Activated T-cell treated with anti-CD3 and anti-CD28 coated beads, Interleukin-2, amount 50 U/mL, for 24 hours (primary cell): Measurements from ENCODE around the gene SLX4IP.

Experiments used
- DNase-seq: peaks from one replicate; pipeline ENCODE4 v3.0.0-alpha.2; 2020
- H3K27ac Mint-ChIP-seq: 2 replicates; pipeline ENCODE4 v1.8.0; 2020; ENCODE audit warnings: mild to moderate bottlenecking, mixed read lengths
- H3K27me3 Mint-ChIP-seq: 2 replicates; pipeline ENCODE4 v1.8.0; 2020; ENCODE audit warnings: mixed read lengths
- H3K36me3 Mint-ChIP-seq: 2 replicates; pipeline ENCODE4 v1.8.0; 2020; ENCODE audit warnings: low read depth, mixed read lengths
- H3K4me1 Mint-ChIP-seq: 2 replicates; pipeline ENCODE4 v1.8.0; 2020; ENCODE audit warnings: low read depth, mixed read lengths
- H3K4me3 Mint-ChIP-seq: 2 replicates; pipeline ENCODE4 v1.8.0; 2020; ENCODE audit warnings: mild to moderate bottlenecking, moderate library complexity, mixed read lengths
- H3K9me3 Mint-ChIP-seq: 2 replicates; pipeline ENCODE4 v1.8.0; 2020; ENCODE audit warnings: mixed read lengths

The SLX4IP gene

GRCh38 chr20:10542442-10542841 is 107.3 kb downstream of the SLX4IP start:
- H3K4me3 Mint-ChIP-seq, result no peak overlapping the region
- no peak for DNase-seq
- no peaks in the 10 kb centered on the region for H3K9me3 Mint-ChIP-seq
- H3K27ac Mint-ChIP-seq, result no peak overlapping the region
- H3K27me3 Mint-ChIP-seq, result no peaks in the 10 kb centered on the region
- peaks cover 22% of the 10 kb centered on the region for H3K4me1 Mint-ChIP-seq
- H3K36me3 Mint-ChIP-seq, result no peaks in the 10 kb centered on the region

GRCh38 chr20:10543480-10543879 is 108.4 kb downstream of the SLX4IP start:
- Mint-ChIP-seq H3K4me1 (peaks cover 22% of the 10 kb centered on the region), H3K4me3 (no peak overlapping the region), H3K27me3 (no peaks in the 10 kb centered on the region), H3K9me3 (no peaks in the 10 kb centered on the region), H3K36me3 (no peaks in the 10 kb centered on the region), H3K27ac (no peak overlapping the region)
- no peak for DNase-seq

- Mint-ChIP-seq H3K4me3 (no peak overlapping the region), H3K27me3 (no peaks in the 10 kb centered on the region), H3K4me1 (peaks cover 32% of the 10 kb centered on the region)
Observed at GRCh38 chr20:10547276-10548114, 112.4 kb downstream of the SLX4IP start.

GRCh38 chr20:10549511-10549910 is 114.4 kb downstream of the SLX4IP start:
- H3K27me3 Mint-ChIP-seq, result no peaks in the 10 kb centered on the region
- no peaks in the 10 kb centered on the region for H3K9me3 Mint-ChIP-seq
- no peak overlapping the region for H3K27ac Mint-ChIP-seq
- no peak overlapping the region for H3K4me3 Mint-ChIP-seq
- H3K4me1 Mint-ChIP-seq, result peaks cover 40% of the 10 kb centered on the region
- no peak for DNase-seq
- no peaks in the 10 kb centered on the region for H3K36me3 Mint-ChIP-seq

More at GRCh38 chr20:10547276-10548114, 112.4 kb downstream of the SLX4IP start:
- H3K36me3 Mint-ChIP-seq, result no peaks in the 10 kb centered on the region
- H3K9me3 Mint-ChIP-seq, result no peaks in the 10 kb centered on the region
- DNase-seq, result no peak
- no peak overlapping the region for H3K27ac Mint-ChIP-seq

GRCh38 chr20:10550204-10551118 is 115.4 kb downstream of the SLX4IP start:
- no peak overlapping the region for H3K27ac Mint-ChIP-seq
- DNase-seq, result no peak
- H3K4me1 Mint-ChIP-seq, result peaks cover 38% of the 10 kb centered on the region
- H3K9me3 Mint-ChIP-seq, result no peaks in the 10 kb centered on the region
- H3K27me3 Mint-ChIP-seq, result no peaks in the 10 kb centered on the region
- H3K36me3 Mint-ChIP-seq, result no peaks in the 10 kb centered on the region
- no peak overlapping the region for H3K4me3 Mint-ChIP-seq

GRCh38 chr20:10551732-10552724 is 116.9 kb downstream of the SLX4IP start:
- peaks cover 36% of the 10 kb centered on the region for H3K4me1 Mint-ChIP-seq
- no peaks in the 10 kb centered on the region for H3K9me3 Mint-ChIP-seq
- H3K27ac Mint-ChIP-seq, result no peak overlapping the region
- no peak for DNase-seq
- peaks cover 8% of the 10 kb centered on the region for H3K36me3 Mint-ChIP-seq
- H3K27me3 Mint-ChIP-seq, result no peaks in the 10 kb centered on the region
- H3K4me3 Mint-ChIP-seq, result no peak overlapping the region

GRCh38 chr20:10553326-10553984 is 118.3 kb downstream of the SLX4IP start:
- Mint-ChIP-seq H3K27ac (no peak overlapping the region), H3K36me3 (peaks cover 17% of the 10 kb centered on the region), H3K4me3 (no peak overlapping the region), H3K9me3 (no peaks in the 10 kb centered on the region), H3K27me3 (no peaks in the 10 kb centered on the region), H3K4me1 (peaks cover 42% of the 10 kb centered on the region)
- DNase-seq, result peak; percentile 55

GRCh38 chr20:10554285-10554684 is 119.2 kb downstream of the SLX4IP start:
- no peaks in the 10 kb centered on the region for H3K27me3 Mint-ChIP-seq
- H3K4me1 Mint-ChIP-seq, result peaks cover 47% of the 10 kb centered on the region
- no peak for DNase-seq
- no peak overlapping the region for H3K4me3 Mint-ChIP-seq
- no peak overlapping the region for H3K27ac Mint-ChIP-seq
- no peaks in the 10 kb centered on the region for H3K9me3 Mint-ChIP-seq
- H3K36me3 Mint-ChIP-seq, result peaks cover 17% of the 10 kb centered on the region

GRCh38 chr20:10555393-10555792 is 120.3 kb downstream of the SLX4IP start:
- no peak for DNase-seq
- Mint-ChIP-seq H3K4me3 (no peak overlapping the region), H3K4me1 (peaks cover 40% of the 10 kb centered on the region), H3K9me3 (no peaks in the 10 kb centered on the region), H3K27me3 (no peaks in the 10 kb centered on the region), H3K36me3 (peaks cover 24% of the 10 kb centered on the region), H3K27ac (no peak overlapping the region)

GRCh38 chr20:10555865-10556308 is 120.8 kb downstream of the SLX4IP start:
- Mint-ChIP-seq H3K27ac (no peak overlapping the region), H3K4me3 (no peak overlapping the region), H3K36me3 (peaks cover 24% of the 10 kb centered on the region), H3K27me3 (no peaks in the 10 kb centered on the region), H3K9me3 (no peaks in the 10 kb centered on the region), H3K4me1 (peaks cover 35% of the 10 kb centered on the region)
- DNase-seq, result no peak

GRCh38 chr20:10556519-10557083 is 121.5 kb downstream of the SLX4IP start:
- peaks cover 26% of the 10 kb centered on the region for H3K36me3 Mint-ChIP-seq
- H3K4me1 Mint-ChIP-seq, result peaks cover 32% of the 10 kb centered on the region
- no peak for DNase-seq
- no peaks in the 10 kb centered on the region for H3K9me3 Mint-ChIP-seq
- no peaks in the 10 kb centered on the region for H3K27me3 Mint-ChIP-seq
- no peak overlapping the region for H3K27ac Mint-ChIP-seq
- H3K4me3 Mint-ChIP-seq, result no peak overlapping the region

- Mint-ChIP-seq H3K27ac (no peak overlapping the region), H3K36me3 (peaks cover 35% of the 10 kb centered on the region), H3K4me3 (no peak overlapping the region), H3K9me3 (no peaks in the 10 kb centered on the region), H3K4me1 (peaks cover 24% of the 10 kb centered on the region), H3K27me3 (no peaks in the 10 kb centered on the region)
- DNase-seq, result no peak
Observed at GRCh38 chr20:10557685-10558084, 122.6 kb downstream of the SLX4IP start.

GRCh38 chr20:10558635-10559187 is 123.6 kb downstream of the SLX4IP start:
- no peak overlapping the region for H3K4me3 Mint-ChIP-seq
- H3K4me1 Mint-ChIP-seq, result peaks cover 29% of the 10 kb centered on the region
- H3K36me3 Mint-ChIP-seq, result peaks cover 44% of the 10 kb centered on the region
- no peaks in the 10 kb centered on the region for H3K27me3 Mint-ChIP-seq
- H3K9me3 Mint-ChIP-seq, result no peaks in the 10 kb centered on the region
- peak overlapping the region; percentile 5 for H3K27ac Mint-ChIP-seq
- DNase-seq, result no peak
